Esophagus (tissue), 2 donors: ENCODE data around the gene LRRC71. TPM values are rescaled to one million over a fixed set of nuclear protein-coding genes. Genes with fewer than 3 reads are reported as not detected.

Experiments used
- H3K27ac ChIP-seq, 2 donors: one replicate each; pipeline ENCODE4 v1.5.1; 2013; ENCODE audit warnings: low read depth in 2 of 2, mild to moderate bottlenecking in 2 of 2, inconsistent platforms in 1 of 2, low read length in 1 of 2, moderate library complexity in 1 of 2
- H3K27me3 ChIP-seq, 2 donors: one replicate each; pipeline ENCODE4 v1.6.1; 2013; ENCODE audit warnings: low read length in 2 of 2, control low read depth in 1 of 2, mild to moderate bottlenecking in 1 of 2; ENCODE audit not compliant: insufficient read depth in 2 of 2, control insufficient read depth in 1 of 2
- H3K36me3 ChIP-seq, 2 donors: one replicate each; pipeline ENCODE4 v1.6.1; 2013; ENCODE audit warnings: low read length in 1 of 2; ENCODE audit not compliant: control insufficient read depth in 2 of 2, insufficient read depth in 2 of 2
- H3K4me1 ChIP-seq, 2 donors: one replicate each; pipeline ENCODE4 v1.6.1; 2013; ENCODE audit warnings: low read length in 1 of 2; ENCODE audit not compliant: control insufficient read depth in 2 of 2, insufficient read depth in 2 of 2
- H3K4me3 ChIP-seq, 2 donors: one replicate each; pipeline ENCODE4 v1.5.1; 2013; ENCODE audit warnings: low read length in 2 of 2, mild to moderate bottlenecking in 2 of 2, low read depth in 1 of 2, moderate library complexity in 1 of 2
- H3K9me3 ChIP-seq, 2 donors: one replicate each; pipeline ENCODE4 v1.6.1; 2013; ENCODE audit warnings: mild to moderate bottlenecking in 2 of 2, low read depth in 1 of 2, low read length in 1 of 2, moderate library complexity in 1 of 2; ENCODE audit not compliant: control insufficient read depth in 2 of 2, insufficient read depth in 1 of 2
- WGBS, 2 donors: extraction: QIAGEN DNeasy Blood & Tissue Kit; methylation state at CpG; one replicate each; pipeline ENCODE4 v1.1.7; 2013; 5-methylcytosine and 5-hydroxymethylcytosine counted together
- polyA plus RNA-seq, 2 donors: library from polyadenylated mRNA; stranded (reverse); fragments of 200-250 nt; gene quantifications; one replicate each; pipeline ENCODE4 v1.2.3, GENCODE V29; 2013
- donor health status: healthy with polysubstance abuse.
- donor health status: Bipolar disorder and iron deficiency.

LRRC71 gene
- polyA plus RNA-seq, 2 donors, result 0.04 TPM; not detected in 1

- Histone ChIP-seq H3K27ac (no peak overlapping the region), H3K27me3 (no peaks in the 10 kb centered on the region), H3K36me3 (peaks cover 17 to 23% of the 10 kb centered on the region in 2 donors), H3K4me1 (no peaks in the 10 kb centered on the region), H3K4me3 (no peak overlapping the region), H3K9me3 (no peaks in the 10 kb centered on the region)
- WGBS, 2 donors, result 50 to 53% methylated on average over 3 of the region's 3 CpGs
Measured at GRCh38 chr1:156963621-156964020, 43.2 kb downstream of the LRRC71 start.

- H3K27me3 ChIP-seq, result no peaks in the 10 kb centered on the region
- no peaks in the 10 kb centered on the region for H3K9me3 ChIP-seq
- no peaks in the 10 kb centered on the region for H3K4me1 ChIP-seq
- 92 to 93% methylated on average over 2 of the region's 2 CpGs for WGBS, 2 donors
- H3K27ac ChIP-seq, result no peak overlapping the region
- H3K4me3 ChIP-seq, result no peak overlapping the region
- peaks cover 13 to 24% of the 10 kb centered on the region in 2 donors for H3K36me3 ChIP-seq
Measured at GRCh38 chr1:156964441-156964840, 44.0 kb downstream of the LRRC71 start.

- no peaks in the 10 kb centered on the region for H3K4me1 ChIP-seq
- H3K27ac ChIP-seq, result no peak overlapping the region
- 77 to 88% methylated on average over 3 of the region's 3 CpGs for WGBS, 2 donors
Measured at GRCh38 chr1:156969496-156969895, 49.1 kb downstream of the LRRC71 start.

GRCh38 chr1:156970017-156970416, 49.6 kb downstream of the LRRC71 start:
- no peak overlapping the region for H3K4me3 ChIP-seq
- peaks cover 8 to 11% of the 10 kb centered on the region in 2 donors for H3K36me3 ChIP-seq
- no peaks in the 10 kb centered on the region for H3K27me3 ChIP-seq
- H3K9me3 ChIP-seq, result no peaks in the 10 kb centered on the region
- H3K4me1 ChIP-seq, result no peaks in the 10 kb centered on the region
- WGBS, 2 donors, result 82 to 88% methylated on average over 3 of the region's 3 CpGs
- no peak overlapping the region for H3K27ac ChIP-seq

More at GRCh38 chr1:156969496-156969895, 49.1 kb downstream of the LRRC71 start:
- Histone ChIP-seq H3K36me3 (peaks cover 5 to 11% of the 10 kb centered on the region in 2 donors), H3K4me3 (no peak overlapping the region), H3K27me3 (no peaks in the 10 kb centered on the region), H3K9me3 (no peaks in the 10 kb centered on the region)

GRCh38 chr1:156973417-156973816, 53.0 kb downstream of the LRRC71 start:
- Histone ChIP-seq H3K36me3 (peaks cover 11 to 20% of the 10 kb centered on the region in 2 donors), H3K27me3 (no peaks in the 10 kb centered on the region), H3K9me3 (no peaks in the 10 kb centered on the region), H3K4me1 (no peaks in the 10 kb centered on the region), H3K4me3 (no peak overlapping the region), H3K27ac (no peak overlapping the region)
- 93 to 95% methylated on average over 2 of the region's 2 CpGs for WGBS, 2 donors

- H3K4me3 ChIP-seq, result no peak overlapping the region
Measured at GRCh38 chr1:156975084-156975483, 54.7 kb downstream of the LRRC71 start.

GRCh38 chr1:156980551-156980950, 60.1 kb downstream of the LRRC71 start:
- Histone ChIP-seq H3K27me3 (no peaks in the 10 kb centered on the region), H3K27ac (no peak overlapping the region), H3K9me3 (no peaks in the 10 kb centered on the region), H3K36me3 (peaks cover 7 to 20% of the 10 kb centered on the region in 2 donors), H3K4me3 (no peak overlapping the region), H3K4me1 (no peaks in the 10 kb centered on the region)
- WGBS, 2 donors, result 57 to 59% methylated on average over 4 of the region's 4 CpGs

More at GRCh38 chr1:156975084-156975483, 54.7 kb downstream of the LRRC71 start:
- Histone ChIP-seq H3K4me1 (no peaks in the 10 kb centered on the region), H3K36me3 (peaks cover 11 to 15% of the 10 kb centered on the region in 2 donors), H3K9me3 (no peaks in the 10 kb centered on the region), H3K27me3 (no peaks in the 10 kb centered on the region), H3K27ac (no peak overlapping the region)
- WGBS, 2 donors, result 72 to 75% methylated on average over 2 of the region's 2 CpGs

Other genes starting within 250 kb of the LRRC71 start
- gene NES, start 243.2 kb upstream of the LRRC71 start, polyA plus RNA-seq, result 1 to 10 TPM; 2.4 to 3.0 TPM
- gene CRABP2, start 215.0 kb upstream of the LRRC71 start, polyA plus RNA-seq, result 1,000 to 10,000 TPM; 1,310 to 1,799 TPM
- gene METTL25B, start 192.2 kb upstream of the LRRC71 start, polyA plus RNA-seq, result 10 to 100 TPM; 18.5 to 38.3 TPM
- gene ISG20L2, start 191.9 kb upstream of the LRRC71 start, polyA plus RNA-seq, result 10 to 100 TPM in 1 of 2 donors, 1 to 10 TPM in 1; 8.5 to 16.5 TPM
- gene MRPL24, start 179.5 kb upstream of the LRRC71 start, polyA plus RNA-seq, result 10 to 100 TPM; 79.3 to 81.0 TPM
- 100 to 1,000 TPM in 1 of 2 donors, 10 to 100 TPM in 1; 88.6 to 150 TPM for gene HDGF, start 169.0 kb upstream of the LRRC71 start, polyA plus RNA-seq
- gene PRCC, start 153.1 kb upstream of the LRRC71 start, polyA plus RNA-seq, result 10 to 100 TPM; 36.6 to 41.8 TPM
- under 1 TPM; 0.90 to 1.00 TPM for gene SH2D2A, start 103.8 kb upstream of the LRRC71 start, polyA plus RNA-seq
- gene INSRR, start 61.5 kb upstream of the LRRC71 start, polyA plus RNA-seq, result under 1 TPM in 1 of 2 donors, not detected in 1; 0.01 TPM
- under 1 TPM; 0.06 to 0.08 TPM for gene NTRK1, start 59.8 kb upstream of the LRRC71 start, polyA plus RNA-seq
- gene PEAR1, start 26.9 kb upstream of the LRRC71 start, polyA plus RNA-seq, result 1 to 10 TPM; 1.5 to 1.7 TPM
- 10 to 100 TPM in 1 of 2 donors, 1 to 10 TPM in 1; 6.5 to 11.2 TPM for gene ARHGEF11, start 125.1 kb downstream of the LRRC71 start, polyA plus RNA-seq
- gene ETV3L, start 179.2 kb downstream of the LRRC71 start, polyA plus RNA-seq, result not detected
- gene ETV3, start 217.8 kb downstream of the LRRC71 start, polyA plus RNA-seq, result 1 to 10 TPM; 9.3 to 9.4 TPM